ENCODE measurements around the gene CYB561D1.

The CYB561D1 gene

GRCh38 chr1:109479901-109480300 lies 14.0 kb upstream of the CYB561D1 start:
- no peak for DNase-seq (ENCODE audit: low read depth in 1 of 2, low spot score in 1 of 2)

GRCh38 chr1:109481646-109482045 lies 12.2 kb upstream of the CYB561D1 start:
- no peak for DNase-seq (ENCODE audit: low read depth in 1 of 2, low spot score in 1 of 2)

- DNase-seq (ENCODE audit: low read depth in 1 of 2, low spot score in 1 of 2), result no peak
Measured at GRCh38 chr1:109482242-109482641, 11.7 kb upstream of the CYB561D1 start.

- DNase-seq (ENCODE audit: low read depth in 1 of 2, low spot score in 1 of 2), result no peak
Measured at GRCh38 chr1:109482791-109483671, 10.9 kb upstream of the CYB561D1 start.

GRCh38 chr1:109483672-109484518 lies 10.0 kb upstream of the CYB561D1 start, which contains the start of gene ATXN7L2:
ATXN7L2 (plus strand) TSS chr1:109483905; CDS start chr1:109483954, 49 bp downstream.
- peak; percentile 86 to 91 for DNase-seq (ENCODE audit: low read depth in 1 of 2, low spot score in 1 of 2)

- no peak for DNase-seq (ENCODE audit: low read depth in 1 of 2, low spot score in 1 of 2)
Measured at GRCh38 chr1:109484519-109484975, 9.3 kb upstream of the CYB561D1 start.

- no peak for DNase-seq (ENCODE audit: low read depth in 1 of 2, low spot score in 1 of 2)
Measured at GRCh38 chr1:109485001-109485400, 8.9 kb upstream of the CYB561D1 start.

- DNase-seq (ENCODE audit: low read depth in 1 of 2, low spot score in 1 of 2), result no peak
Measured at GRCh38 chr1:109487261-109487660, 6.6 kb upstream of the CYB561D1 start.

GRCh38 chr1:109488201-109488600 lies 5.7 kb upstream of the CYB561D1 start:
- DNase-seq (ENCODE audit: low read depth in 1 of 2, low spot score in 1 of 2), result no peak

GRCh38 chr1:109488696-109489095 lies 5.2 kb upstream of the CYB561D1 start:
- no peak for DNase-seq (ENCODE audit: low read depth in 1 of 2, low spot score in 1 of 2)

GRCh38 chr1:109490029-109490933 lies 3.6 kb upstream of the CYB561D1 start:
- peak; percentile 37 to 51 for DNase-seq (ENCODE audit: low read depth in 1 of 2, low spot score in 1 of 2)

- DNase-seq (ENCODE audit: low read depth in 1 of 2, low spot score in 1 of 2), result no peak
Measured at GRCh38 chr1:109490934-109491302, 3.0 kb upstream of the CYB561D1 start.

- DNase-seq (ENCODE audit: low read depth in 1 of 2, low spot score in 1 of 2), result no peak
Measured at GRCh38 chr1:109491372-109491771, 2.5 kb upstream of the CYB561D1 start.

GRCh38 chr1:109492779-109493178 lies 1.1 kb upstream of the CYB561D1 start:
- no peak for DNase-seq (ENCODE audit: low read depth in 1 of 2, low spot score in 1 of 2)

GRCh38 chr1:109493227-109493626 lies 667 bp upstream of the CYB561D1 start:
- DNase-seq (ENCODE audit: low read depth in 1 of 2, low spot score in 1 of 2), result no peak

- no peak for DNase-seq (ENCODE audit: low read depth in 1 of 2, low spot score in 1 of 2)
Measured at GRCh38 chr1:109495738-109496137, 1.8 kb downstream of the CYB561D1 start.

GRCh38 chr1:109497449-109498160 lies 3.7 kb downstream of the CYB561D1 start:
- DNase-seq (ENCODE audit: low read depth in 1 of 2, low spot score in 1 of 2), result no peak

GRCh38 chr1:109498161-109498801 lies 4.4 kb downstream of the CYB561D1 start:
- no peak for DNase-seq (ENCODE audit: low read depth in 1 of 2, low spot score in 1 of 2)

GRCh38 chr1:109499081-109499480 lies 5.2 kb downstream of the CYB561D1 start:
- no peak for DNase-seq (ENCODE audit: low read depth in 1 of 2, low spot score in 1 of 2)
